ENCODE measurements around the gene LRRC25. TPM values are rescaled to one million over a fixed set of nuclear protein-coding genes. Genes with fewer than 3 reads are reported as not detected.
A peak's percentile ranks its signal among the peaks of the same experiment; 100 is the strongest.

LRRC25 gene
- total RNA-seq, 1 experiment from 2014 or later = not detected

GRCh38 chr19:18435842-18436670, 38.6 kb upstream of the LRRC25 start:
- DNase-seq (ENCODE audit: low read depth) = no peak

GRCh38 chr19:18435178-18435841, 37.9 kb upstream of the LRRC25 start:
- DNase-seq (ENCODE audit: low read depth) = no peak

GRCh38 chr19:18434411-18435175, 37.2 kb upstream of the LRRC25 start:
- no peak for DNase-seq (ENCODE audit: low read depth)

GRCh38 chr19:18433735-18434398, 36.4 kb upstream of the LRRC25 start:
- peak; percentile 41 for DNase-seq (ENCODE audit: low read depth)

GRCh38 chr19:18433015-18433691, 35.7 kb upstream of the LRRC25 start:
- peak; percentile 76 for DNase-seq (ENCODE audit: low read depth)

- no peak for DNase-seq (ENCODE audit: low read depth)
Measured at GRCh38 chr19:18432275-18433014, 35.0 kb upstream of the LRRC25 start.

GRCh38 chr19:18431351-18432197, 34.2 kb upstream of the LRRC25 start:
- no peak for DNase-seq (ENCODE audit: low read depth)

- no peak for DNase-seq (ENCODE audit: low read depth)
Measured at GRCh38 chr19:18430417-18431144, 33.2 kb upstream of the LRRC25 start.

- DNase-seq (ENCODE audit: low read depth) = no peak
Measured at GRCh38 chr19:18429717-18430416, 32.4 kb upstream of the LRRC25 start.

- peak; percentile 95 for DNase-seq (ENCODE audit: low read depth)
Measured at GRCh38 chr19:18428787-18429674, 31.6 kb upstream of the LRRC25 start.

GRCh38 chr19:18428173-18428786, 30.9 kb upstream of the LRRC25 start:
- no peak for DNase-seq (ENCODE audit: low read depth)

GRCh38 chr19:18427743-18428113, 30.3 kb upstream of the LRRC25 start:
- DNase-seq (ENCODE audit: low read depth) = no peak

GRCh38 chr19:18427080-18427742, 29.8 kb upstream of the LRRC25 start:
- no peak for DNase-seq (ENCODE audit: low read depth)

- no peak for DNase-seq (ENCODE audit: low read depth)
Measured at GRCh38 chr19:18426416-18426767, 29.0 kb upstream of the LRRC25 start.

GRCh38 chr19:18425515-18426415, 28.3 kb upstream of the LRRC25 start:
- DNase-seq (ENCODE audit: low read depth) = peak; percentile 77

Data from Daoy (cell line).